HEK293 (cell line): Measurements from ENCODE around the gene FOXP4.

Source experiments
- CTCF ChIP-seq: fragments of 450-650 bp; formaldehyde crosslinking; IDR thresholded peaks from 2 replicates; pipeline ENCODE4 v1.5.1; 2016; ENCODE audit warnings: missing biosample characterization, missing genetic modification characterization
- KLF1 ChIP-seq: fragments of 450-650 bp; formaldehyde crosslinking; IDR thresholded peaks from 2 replicates; pipeline ENCODE4 v1.5.1; 2016; ENCODE audit warnings: missing biosample characterization, missing genetic modification characterization
- PATZ1 ChIP-seq: fragments of 450-650 bp; formaldehyde crosslinking; IDR thresholded peaks from 2 replicates; pipeline ENCODE4 v1.5.1; 2016; ENCODE audit warnings: missing biosample characterization, missing genetic modification characterization
- ZBTB10 ChIP-seq: fragments of 450-650 bp; formaldehyde crosslinking; IDR thresholded peaks from 2 replicates; pipeline ENCODE4 v1.5.1; 2016; ENCODE audit warnings: missing biosample characterization, missing genetic modification characterization
- ZNF747 ChIP-seq: fragments of 450-650 bp; formaldehyde crosslinking; IDR thresholded peaks from 2 replicates; pipeline ENCODE4 v1.5.1; 2016; ENCODE audit warnings: missing biosample characterization, missing genetic modification characterization
- ZNF791 ChIP-seq: fragments of 450-650 bp; formaldehyde crosslinking; IDR thresholded peaks from 2 replicates; pipeline ENCODE4 v1.5.1; 2016; ENCODE audit warnings: missing biosample characterization, missing genetic modification characterization

GRCh38 chr6:41548841-41549642 is 2.9 kb downstream of the FOXP4 start:
- no peak for TF ChIP-seq ZBTB10 (tag by site-specific recombination)
- no peak for TF ChIP-seq ZNF791 (tag by site-specific recombination)
- no peak for TF ChIP-seq CTCF (tag by site-specific recombination)
- TF ChIP-seq ZNF747 (tag by site-specific recombination) = no peak
- no peak for TF ChIP-seq KLF1 (tag by site-specific recombination)
- no peak for TF ChIP-seq PATZ1 (tag by site-specific recombination)
